Loucy (cell line): ENCODE measurements around the gene PLEKHG5.

Source experiments
- H2AFZ ChIP-seq: fragments of 200-600 bp; sonication (generic); 2 replicates; pipeline ENCODE4 v1.6.0; 2016; ENCODE audit warnings: antibody characterized with exemption, mild to moderate bottlenecking, low read length, moderate library complexity
- H3F3A ChIP-seq: fragments of 200-600 bp; 2 replicates; pipeline ENCODE4 v1.6.0; 2016; ENCODE audit warnings: antibody characterized with exemption, low read depth, mild to moderate bottlenecking
- H3K27me3 ChIP-seq: fragments of 200-600 bp; sonication (generic); 2 replicates; pipeline ENCODE4 v1.6.1; 2014; ENCODE audit warnings: low read length, mild to moderate bottlenecking; ENCODE audit not compliant: insufficient read depth, poor library complexity, severe bottlenecking
- H3K36me3 ChIP-seq: fragments of 200-600 bp; sonication (generic); 2 replicates; pipeline ENCODE4 v1.6.1; 2016; ENCODE audit warnings: low read length; ENCODE audit not compliant: insufficient read depth
- H3K4me1 ChIP-seq: fragments of 200-600 bp; sonication (generic); 2 replicates; pipeline ENCODE4 v1.5.1; 2014; ENCODE audit warnings: low read length, mild to moderate bottlenecking; ENCODE audit not compliant: insufficient read depth, poor library complexity, severe bottlenecking
- H3K4me2 ChIP-seq: fragments of 200-600 bp; sonication (generic); 2 replicates; pipeline ENCODE4 v1.6.0; 2014; ENCODE audit warnings: antibody characterized with exemption, low read length, low read depth, mild to moderate bottlenecking; ENCODE audit not compliant: poor library complexity, severe bottlenecking
- H3K4me3 ChIP-seq: fragments of 200-600 bp; sonication (generic); 2 replicates; pipeline ENCODE4 v1.5.1; 2014; ENCODE audit warnings: low read length, mild to moderate bottlenecking, mixed read lengths; ENCODE audit not compliant: poor library complexity, severe bottlenecking
- H3K79me2 ChIP-seq: fragments of 200-600 bp; sonication (generic); 2 replicates; pipeline ENCODE4 v1.6.1; 2014; ENCODE audit warnings: low read length; ENCODE audit not compliant: insufficient read depth
- H3K9ac ChIP-seq: fragments of 200-600 bp; sonication (generic); 2 replicates; pipeline ENCODE4 v1.6.0; 2014; ENCODE audit warnings: mild to moderate bottlenecking, low read depth, low read length, moderate library complexity; ENCODE audit not compliant: poor library complexity, severe bottlenecking
- H3K9me2 ChIP-seq: fragments of 200-600 bp; sonication (generic); replicated peaks from 2 replicates; pipeline ENCODE4 v1.6.1; 2016; ENCODE audit warnings: low read depth, low read length, mixed read lengths
- H3K9me3 ChIP-seq: fragments of 200-600 bp; sonication (generic); 2 replicates; pipeline ENCODE4 v1.6.1; 2014; ENCODE audit warnings: mild to moderate bottlenecking, antibody characterized with exemption, low read length, low read depth; ENCODE audit not compliant: insufficient read depth
- H4K20me1 ChIP-seq: fragments of 200-600 bp; sonication (generic); 2 replicates; pipeline ENCODE4 v1.6.0; 2014; ENCODE audit warnings: antibody characterized with exemption, low read length, mild to moderate bottlenecking; ENCODE audit not compliant: insufficient read depth, poor library complexity, severe bottlenecking
- CTCF ChIP-seq: fragments of 200-600 bp; sonication (generic); conservative IDR thresholded peaks from 2 replicates; pipeline ENCODE4 v1.5.1; 2014; ENCODE audit warnings: mild to moderate bottlenecking, antibody characterized with exemption, low read length
- EZH2phosphoT487 ChIP-seq: fragments of 200-600 bp; IDR thresholded peaks from 2 replicates; pipeline ENCODE4 v1.6.1; 2018; ENCODE audit warnings: antibody characterized with exemption, mild to moderate bottlenecking, moderate library complexity, borderline replicate concordance

The PLEKHG5 gene

GRCh38 chr1:6505367-6506209, 14.1 kb upstream of the PLEKHG5 start:
- no peaks in the 10 kb centered on the region for H3K79me2 ChIP-seq
- no peak overlapping the region for H3K4me2 ChIP-seq
- H3K4me3 ChIP-seq: no peak overlapping the region
- no peaks in the 10 kb centered on the region for H3K27me3 ChIP-seq
- no peaks in the 10 kb centered on the region for H4K20me1 ChIP-seq
- no peaks in the 10 kb centered on the region for H3K4me1 ChIP-seq
- H3K9ac ChIP-seq: no peak overlapping the region
- TF ChIP-seq CTCF (no peak), EZH2phosphoT487 (no peak)
- no peaks in the 10 kb centered on the region for H3K36me3 ChIP-seq
- H3K9me3 ChIP-seq: no peaks in the 10 kb centered on the region
- H3K9me2 ChIP-seq: no peaks in the 10 kb centered on the region
- H2AFZ ChIP-seq: no peak overlapping the region
- H3F3A ChIP-seq: no peaks in the 10 kb centered on the region

- Histone ChIP-seq H3K9me2 (no peaks in the 10 kb centered on the region), H3K27me3 (no peaks in the 10 kb centered on the region), H3K36me3 (no peaks in the 10 kb centered on the region), H3K4me2 (no peak overlapping the region), H3K79me2 (no peaks in the 10 kb centered on the region), H4K20me1 (no peaks in the 10 kb centered on the region), H3K4me3 (no peak overlapping the region), H3F3A (no peaks in the 10 kb centered on the region), H2AFZ (no peak overlapping the region), H3K9ac (no peak overlapping the region), H3K4me1 (no peaks in the 10 kb centered on the region), H3K9me3 (no peaks in the 10 kb centered on the region)
- TF ChIP-seq EZH2phosphoT487 (no peak), CTCF (no peak)
Measured at GRCh38 chr1:6504887-6505286, 13.4 kb upstream of the PLEKHG5 start.

DNA sequence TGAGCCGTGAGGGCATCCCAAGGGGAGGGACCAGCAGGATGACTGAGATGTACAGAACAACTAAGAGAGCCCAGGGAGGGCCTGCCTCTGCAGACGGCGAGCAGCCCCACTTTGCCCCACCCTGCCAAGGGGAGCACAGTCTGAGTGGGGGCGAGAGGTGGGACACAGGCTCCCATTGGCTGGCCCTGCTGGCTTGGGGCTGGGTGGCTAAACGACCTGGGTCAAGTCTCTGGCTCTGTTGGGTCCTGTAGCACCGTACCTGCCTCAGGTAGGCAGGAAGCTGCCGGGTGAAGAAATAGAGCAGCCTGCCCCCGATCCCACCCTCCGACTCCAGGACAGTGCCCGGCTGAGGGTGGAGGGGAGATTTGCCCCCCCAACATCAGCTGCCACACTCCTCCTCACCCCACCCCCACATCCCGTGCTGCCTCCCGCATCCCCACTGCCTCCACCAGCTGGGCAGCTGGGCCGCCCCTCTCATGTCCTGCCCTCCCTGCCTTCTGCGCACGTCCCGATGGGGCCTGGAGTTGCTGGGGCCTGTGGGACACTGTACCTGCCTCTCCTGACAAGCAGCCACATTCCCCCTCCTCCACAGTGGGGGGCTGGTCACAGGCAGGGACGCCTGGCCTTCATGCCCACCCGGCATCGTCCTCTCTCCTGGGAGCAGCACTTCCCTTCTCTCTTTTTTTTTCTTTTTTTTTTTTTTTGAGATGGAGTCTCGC, 12.6 kb upstream of the PLEKHG5 start:
- Histone ChIP-seq H3K4me1 (no peaks in the 10 kb centered on the region), H3K79me2 (no peaks in the 10 kb centered on the region), H3K27me3 (no peaks in the 10 kb centered on the region), H3K4me2 (no peak overlapping the region), H3K36me3 (no peaks in the 10 kb centered on the region), H3K9me3 (no peaks in the 10 kb centered on the region), H2AFZ (no peak overlapping the region), H3K9ac (no peak overlapping the region), H3K9me2 (no peaks in the 10 kb centered on the region), H3K4me3 (no peak overlapping the region), H3F3A (no peaks in the 10 kb centered on the region), H4K20me1 (no peaks in the 10 kb centered on the region)
- TF ChIP-seq CTCF: no peak
- TF ChIP-seq EZH2phosphoT487: no peak
